Hematopoietic multipotent progenitor cell treated with erythropoietin and hydrocortisone succinate and interleukin-3 and kit ligand, for 6 days (in vitro differentiated cells): Measurements from ENCODE around the gene CLEC1A.

ENCODE experiments used
- DNase-seq: peaks from one replicate; pipeline ENCODE4 v3.0.0-alpha.2; 2015

CLEC1A gene

GRCh38 chr12:10097521-10097920 lies 1.3 kb downstream of the CLEC1A start:
- DNase-seq, result no peak

GRCh38 chr12:10095971-10096370 lies 2.8 kb downstream of the CLEC1A start:
- no peak for DNase-seq

- no peak for DNase-seq
Measured at GRCh38 chr12:10094646-10095395, 4.0 kb downstream of the CLEC1A start.

- no peak for DNase-seq
Measured at GRCh38 chr12:10088955-10089900, 9.6 kb downstream of the CLEC1A start.

GRCh38 chr12:10088031-10088430 lies 10.8 kb downstream of the CLEC1A start:
- DNase-seq, result no peak

- DNase-seq, result no peak
Measured at GRCh38 chr12:10086387-10086786, 12.4 kb downstream of the CLEC1A start.

GRCh38 chr12:10084733-10085132 lies 14.1 kb downstream of the CLEC1A start:
- no peak for DNase-seq

- peak; percentile 12 for DNase-seq
Measured at GRCh38 chr12:10082117-10082874, 16.5 kb downstream of the CLEC1A start.

GRCh38 chr12:10075451-10075850 lies 23.3 kb downstream of the CLEC1A start:
- DNase-seq, result no peak

GRCh38 chr12:10073261-10073660 lies 25.5 kb downstream of the CLEC1A start:
- no peak for DNase-seq

GRCh38 chr12:10072131-10072530 lies 26.7 kb downstream of the CLEC1A start:
- DNase-seq, result no peak

GRCh38 chr12:10070380-10070779 lies 28.4 kb downstream of the CLEC1A start:
- DNase-seq, result no peak

- DNase-seq, result no peak
Measured at GRCh38 chr12:10069976-10070375, 28.8 kb downstream of the CLEC1A start.

- peak; percentile 24 for DNase-seq
Measured at GRCh38 chr12:10069099-10069498, 29.7 kb downstream of the CLEC1A start.

- DNase-seq, result peak; percentile 67
Measured at GRCh38 chr12:10068644-10069043, 30.1 kb downstream of the CLEC1A start.

- DNase-seq, result peak; percentile 12
Measured at GRCh38 chr12:10067942-10068341, 30.8 kb downstream of the CLEC1A start.

- DNase-seq, result no peak
Measured at GRCh38 chr12:10067264-10067663, 31.5 kb downstream of the CLEC1A start.

GRCh38 chr12:10065241-10065640 lies 33.5 kb downstream of the CLEC1A start:
- no peak for DNase-seq

- DNase-seq, result no peak
Measured at GRCh38 chr12:10058387-10058786, 40.4 kb downstream of the CLEC1A start.

GRCh38 chr12:10052193-10052913 lies 46.4 kb downstream of the CLEC1A start:
- DNase-seq, result peak; percentile 32

- DNase-seq, result no peak
Measured at GRCh38 chr12:10048526-10048925, 50.3 kb downstream of the CLEC1A start.

- no peak for DNase-seq
Measured at GRCh38 chr12:10042167-10042566, 56.6 kb downstream of the CLEC1A start.
